GM12891 (cell line): ENCODE measurements around the gene GJB1.

ENCODE experiments used
- DNase-seq: peaks from one replicate; pipeline ENCODE4 v3.0.0; 2011; ENCODE audit warnings: low spot score; ENCODE audit not compliant: insufficient read length
- FAIRE-seq: peaks from 2 replicates; lab custom pipeline; 2011; peaks lifted over from hg19 to GRCh38; lab: Jason Lieb, UNC
- PAX5 ChIP-seq: IDR thresholded peaks from 2 replicates; pipeline ENCODE4 v1.6.1; 2011; ENCODE audit warnings: low read length, moderate library complexity, mild to moderate bottlenecking; ENCODE audit not compliant: insufficient read depth, severe bottlenecking
- POLR2A ChIP-seq: IDR thresholded peaks from 2 replicates; pipeline ENCODE4 v1.6.1; 2011; ENCODE audit warnings: low read depth, low read length, control low read depth
- POLR2AphosphoS5 ChIP-seq: IDR thresholded peaks from 2 replicates; pipeline ENCODE4 v1.6.1; 2011; ENCODE audit warnings: low read depth, low read length, control low read depth
- POU2F2 ChIP-seq: IDR thresholded peaks from 2 replicates; pipeline ENCODE4 v1.6.1; 2011; ENCODE audit warnings: low read depth, mild to moderate bottlenecking, control low read depth, low read length, moderate library complexity
- SPI1 ChIP-seq: IDR thresholded peaks from 2 replicates; pipeline ENCODE4 v1.6.1; 2011; ENCODE audit warnings: low read depth, low read length, control low read depth
- TAF1 ChIP-seq: IDR thresholded peaks from 2 replicates; pipeline ENCODE4 v1.6.1; 2011; ENCODE audit warnings: low read depth, low read length, control low read depth

The GJB1 gene

DNA sequence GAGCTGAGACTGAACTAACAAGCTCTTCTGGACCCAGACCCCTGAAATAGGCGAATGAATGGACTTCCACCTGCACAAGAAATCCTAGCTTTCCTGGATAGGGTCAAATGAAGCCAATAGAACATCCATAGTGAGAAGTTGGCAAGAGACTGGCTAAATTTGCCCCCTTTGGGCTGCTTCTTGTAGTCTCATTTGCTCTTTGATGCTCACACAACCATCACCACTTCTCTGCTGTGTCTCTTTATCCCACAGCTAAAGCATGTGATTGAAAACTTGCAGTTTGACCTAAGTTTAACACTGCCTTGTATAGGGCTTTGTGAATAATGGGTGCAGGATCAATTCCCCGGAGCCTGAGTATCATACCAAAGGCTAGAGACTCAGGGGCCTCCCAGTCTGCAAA is 40.2 kb upstream of the GJB1 start:
- DNase-seq (no peak), FAIRE-seq (no peak)
- no peak for TF ChIP-seq POLR2A
- no peak for TF ChIP-seq TAF1
- no peak for TF ChIP-seq SPI1
- TF ChIP-seq PAX5, result no peak
- TF ChIP-seq POLR2AphosphoS5, result no peak
- TF ChIP-seq POU2F2, result no peak

- DNase-seq, result no peak
- FAIRE-seq, result no peak
- no peak for TF ChIP-seq PAX5
- TF ChIP-seq TAF1, result no peak
- TF ChIP-seq POLR2AphosphoS5, result no peak
- no peak for TF ChIP-seq POU2F2
- no peak for TF ChIP-seq POLR2A
- no peak for TF ChIP-seq SPI1
Observed at GRCh38 chrX:71183341-71183740, 39.7 kb upstream of the GJB1 start.

GRCh38 chrX:71184092-71184491 is 38.9 kb upstream of the GJB1 start:
- DNase-seq (no peak), FAIRE-seq (no peak)
- TF ChIP-seq PAX5, result no peak
- TF ChIP-seq SPI1, result no peak
- TF ChIP-seq POLR2A, result no peak
- no peak for TF ChIP-seq POLR2AphosphoS5
- TF ChIP-seq TAF1, result no peak
- no peak for TF ChIP-seq POU2F2

GRCh38 chrX:71184803-71185495 is 38.1 kb upstream of the GJB1 start:
- TF ChIP-seq POU2F2, result no peak
- TF ChIP-seq POLR2A, result no peak
- TF ChIP-seq PAX5, result no peak
- TF ChIP-seq POLR2AphosphoS5, result no peak
- no peak for TF ChIP-seq SPI1
- TF ChIP-seq TAF1, result no peak
- no peak for DNase-seq

DNA sequence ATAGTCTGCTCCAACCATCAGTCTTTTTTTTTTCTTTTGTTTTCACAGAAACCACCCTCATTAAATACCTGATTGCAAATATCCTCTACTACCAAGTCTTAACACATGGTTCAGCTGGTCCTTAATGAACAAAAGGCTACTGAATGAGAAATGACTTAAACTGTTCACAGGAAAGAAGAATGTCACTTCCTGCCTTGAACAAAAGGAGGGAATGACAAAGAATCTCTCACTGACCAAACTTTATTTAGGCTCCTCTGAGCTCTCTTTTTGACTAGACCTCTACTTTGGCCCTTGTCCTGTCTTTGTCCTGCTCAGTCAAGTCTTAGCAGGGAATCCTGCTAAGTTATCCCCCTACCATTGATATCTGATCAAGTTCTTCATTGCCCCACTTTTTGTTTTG is 31.8 kb upstream of the GJB1 start:
- DNase-seq, result no peak
- TF ChIP-seq POU2F2, result no peak
- TF ChIP-seq POLR2AphosphoS5, result no peak
- no peak for TF ChIP-seq POLR2A
- no peak for TF ChIP-seq PAX5
- TF ChIP-seq SPI1, result no peak
- TF ChIP-seq TAF1, result no peak
- FAIRE-seq, result no peak

More at GRCh38 chrX:71184803-71185495, 38.1 kb upstream of the GJB1 start:
- no peak for FAIRE-seq

GRCh38 chrX:71195964-71196649 is 26.9 kb upstream of the GJB1 start:
- FAIRE-seq (no peak), DNase-seq (no peak)
- no peak for TF ChIP-seq SPI1
- no peak for TF ChIP-seq POLR2A
- no peak for TF ChIP-seq PAX5
- no peak for TF ChIP-seq POU2F2
- no peak for TF ChIP-seq TAF1
- no peak for TF ChIP-seq POLR2AphosphoS5

GRCh38 chrX:71198066-71198465 is 25.0 kb upstream of the GJB1 start:
- FAIRE-seq, result peak; percentile 91
- TF ChIP-seq POLR2A, result no peak; the same call in 1 of the 2 replicates
- 0 out of 2 replicates have a peak, but pooled peaks have one; percentile 32 for TF ChIP-seq TAF1
- TF ChIP-seq POU2F2, result no peak
- no peak for TF ChIP-seq POLR2AphosphoS5
- TF ChIP-seq SPI1, result peak; percentile 90
- DNase-seq, result peak; percentile 32

- TF ChIP-seq SPI1 (no peak), POLR2AphosphoS5 (no peak), POLR2A (no peak), TAF1 (no peak), PAX5 (no peak), POU2F2 (no peak)
- FAIRE-seq (no peak), DNase-seq (no peak)
Observed at GRCh38 chrX:71199252-71200008, 23.6 kb upstream of the GJB1 start.
